ENCODE results near the gene MALRD1.

DNA sequence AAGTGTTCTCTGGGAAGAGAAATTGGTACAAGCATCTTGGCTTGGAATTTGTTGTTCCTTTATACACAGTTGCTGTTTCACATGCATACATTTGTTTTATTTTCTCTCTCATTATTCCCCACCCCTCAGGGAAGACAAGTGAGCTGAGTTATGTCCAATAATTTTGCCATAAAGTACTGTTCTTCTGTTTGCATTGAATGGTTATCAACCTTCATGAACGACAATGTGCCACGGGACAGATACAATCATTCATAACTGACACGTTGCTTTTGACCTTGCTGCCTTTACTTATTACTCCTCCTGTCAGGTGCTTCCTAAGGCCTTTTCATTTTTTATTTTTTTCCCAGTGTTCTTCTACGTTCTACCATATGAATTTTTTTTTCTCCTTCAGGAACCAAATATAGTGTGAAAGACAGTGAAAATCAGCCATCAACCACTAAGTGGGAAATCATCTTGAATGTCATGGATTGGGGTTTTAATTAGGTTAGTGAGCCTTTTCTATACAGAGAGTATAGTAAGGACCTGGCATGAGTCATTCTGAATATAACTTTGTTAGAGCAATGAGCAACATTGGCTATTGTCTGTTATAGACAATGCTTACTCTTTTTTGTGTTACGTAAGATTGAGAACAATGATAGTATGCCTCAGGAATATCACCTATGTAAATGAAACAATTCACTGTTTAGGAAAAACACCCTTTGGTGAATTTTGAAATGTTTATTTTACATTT lies 383.2 kb downstream of the MALRD1 start:
- TF ChIP-seq, protein P1, sequence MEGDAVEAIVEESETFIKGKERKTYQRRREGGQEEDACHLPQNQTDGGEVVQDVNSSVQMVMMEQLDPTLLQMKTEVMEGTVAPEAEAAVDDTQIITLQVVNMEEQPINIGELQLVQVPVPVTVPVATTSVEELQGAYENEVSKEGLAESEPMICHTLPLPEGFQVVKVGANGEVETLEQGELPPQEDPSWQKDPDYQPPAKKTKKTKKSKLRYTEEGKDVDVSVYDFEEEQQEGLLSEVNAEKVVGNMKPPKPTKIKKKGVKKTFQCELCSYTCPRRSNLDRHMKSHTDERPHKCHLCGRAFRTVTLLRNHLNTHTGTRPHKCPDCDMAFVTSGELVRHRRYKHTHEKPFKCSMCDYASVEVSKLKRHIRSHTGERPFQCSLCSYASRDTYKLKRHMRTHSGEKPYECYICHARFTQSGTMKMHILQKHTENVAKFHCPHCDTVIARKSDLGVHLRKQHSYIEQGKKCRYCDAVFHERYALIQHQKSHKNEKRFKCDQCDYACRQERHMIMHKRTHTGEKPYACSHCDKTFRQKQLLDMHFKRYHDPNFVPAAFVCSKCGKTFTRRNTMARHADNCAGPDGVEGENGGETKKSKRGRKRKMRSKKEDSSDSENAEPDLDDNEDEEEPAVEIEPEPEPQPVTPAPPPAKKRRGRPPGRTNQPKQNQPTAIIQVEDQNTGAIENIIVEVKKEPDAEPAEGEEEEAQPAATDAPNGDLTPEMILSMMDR (IDR thresholded peaks at IDR 0.05): no peak
- TF ChIP-seq POLR2A (IDR thresholded peaks at IDR 0.05): no peak

Data from lower leg skin (tissue), 3 donors.